Astrocyte (in vitro differentiated cells and primary cell): Measurements from ENCODE around the gene NNT. TPM values are rescaled to one million over a fixed set of nuclear protein-coding genes. Genes with fewer than 3 reads are reported as not detected.

Experiments used
- DNase-seq: peaks from one replicate; pipeline ENCODE4 v3.0.0-alpha.2; 2010; ENCODE audit warnings: low read depth
- FAIRE-seq: peaks from 2 replicates; lab custom pipeline; 2011; peaks lifted over from hg19 to GRCh38; lab: Jason Lieb, UNC
- H2AFZ ChIP-seq: 2 replicates; pipeline ENCODE4 v1.6.0; 2012; ENCODE audit warnings: low read depth, low read length, inconsistent platforms
- H3K27ac ChIP-seq: 2 replicates; pipeline ENCODE4 v1.5.1; 2011; ENCODE audit warnings: low read depth, low read length, inconsistent platforms
- H3K27me3 ChIP-seq: 2 replicates; pipeline ENCODE4 v1.6.0; 2011; ENCODE audit warnings: low read length, inconsistent platforms; ENCODE audit not compliant: insufficient read depth
- H3K36me3 ChIP-seq: 2 replicates; pipeline ENCODE4 v1.5.1; 2011; ENCODE audit warnings: low read length, inconsistent platforms; ENCODE audit not compliant: insufficient read depth
- H3K4me1 ChIP-seq: 2 replicates; pipeline ENCODE4 v1.5.1; 2011; ENCODE audit warnings: low read length, inconsistent platforms; ENCODE audit not compliant: insufficient read depth
- H3K4me2 ChIP-seq: 2 replicates; pipeline ENCODE4 v1.6.0; 2012; ENCODE audit warnings: low read length, inconsistent platforms
- H3K4me3 ChIP-seq: 2 replicates; pipeline ENCODE4 v1.5.1; 2011; ENCODE audit warnings: low read depth, mild to moderate bottlenecking, low read length, inconsistent platforms; ENCODE audit not compliant: insufficient read depth
- H3K79me2 ChIP-seq: 2 replicates; pipeline ENCODE4 v1.6.0; 2012; ENCODE audit warnings: mild to moderate bottlenecking, low read length, inconsistent platforms; ENCODE audit not compliant: insufficient read depth
- H3K9ac ChIP-seq: 2 replicates; pipeline ENCODE4 v1.6.0; 2012; ENCODE audit warnings: mild to moderate bottlenecking, low read length, inconsistent platforms
- H3K9me3 ChIP-seq: 2 replicates; pipeline ENCODE4 v1.5.1; 2012; ENCODE audit warnings: low read depth, mild to moderate bottlenecking, low read length, inconsistent platforms; ENCODE audit not compliant: insufficient read depth
- H4K20me1 ChIP-seq: 2 replicates; pipeline ENCODE4 v1.6.0; 2012; ENCODE audit warnings: low read length, inconsistent platforms; ENCODE audit not compliant: insufficient read depth
- H3K27ac Mint-ChIP-seq: one replicate; pipeline ENCODE4 v1.8.0; 2021; ENCODE audit warnings: mild to moderate bottlenecking, mixed read lengths; ENCODE audit not compliant: unreplicated experiment
- H3K27me3 Mint-ChIP-seq: one replicate; pipeline ENCODE4 v1.8.0; 2021; ENCODE audit warnings: low read depth, mixed read lengths; ENCODE audit not compliant: unreplicated experiment
- H3K36me3 Mint-ChIP-seq: one replicate; pipeline ENCODE4 v1.8.0; 2021; ENCODE audit warnings: low read depth, mixed read lengths; ENCODE audit not compliant: unreplicated experiment
- H3K4me1 Mint-ChIP-seq: one replicate; pipeline ENCODE4 v1.8.0; 2021; ENCODE audit warnings: low read depth, mixed read lengths; ENCODE audit not compliant: unreplicated experiment
- H3K4me3 Mint-ChIP-seq: one replicate; pipeline ENCODE4 v1.8.0; 2021; ENCODE audit warnings: mild to moderate bottlenecking, moderate library complexity, mixed read lengths; ENCODE audit not compliant: unreplicated experiment
- H3K9me3 Mint-ChIP-seq: one replicate; pipeline ENCODE4 v1.8.0; 2021; ENCODE audit warnings: mild to moderate bottlenecking, mixed read lengths; ENCODE audit not compliant: unreplicated experiment
- CTCF ChIP-seq: IDR thresholded peaks from 2 replicates; pipeline ENCODE4 v1.5.1; 2011; ENCODE audit warnings: low read depth, mild to moderate bottlenecking, inconsistent platforms, low read length, moderate library complexity; ENCODE audit not compliant: insufficient read depth
- EZH2 ChIP-seq: IDR thresholded peaks from 2 replicates; pipeline ENCODE4 v1.6.1; 2012; ENCODE audit warnings: mild to moderate bottlenecking, low read length, inconsistent platforms; ENCODE audit not compliant: insufficient read depth
- total RNA-seq: library from RNA; stranded (reverse); gene quantifications from 2 replicates; pipeline ENCODE4 v1.2.1, GENCODE V29; 2021

Gene NNT
- total RNA-seq, 1 donor from 2014 or later: 44.3 TPM

- Histone ChIP-seq H2AFZ (no peak overlapping the region), H3K27me3 (no peaks in the 10 kb centered on the region), H4K20me1 (no peaks in the 10 kb centered on the region), H3K4me2 (no peak overlapping the region), H3K9ac (no peak overlapping the region), H3K4me3 (no peak overlapping the region), H3K79me2 (no peaks in the 10 kb centered on the region), H3K4me1 (peaks cover 6% of the 10 kb centered on the region), H3K27ac (no peak overlapping the region), H3K36me3 (no peaks in the 10 kb centered on the region), H3K9me3 (no peaks in the 10 kb centered on the region)
- no peak overlapping the region for H3K27ac Mint-ChIP-seq
- TF ChIP-seq EZH2: no peak
- no peak for TF ChIP-seq CTCF
- H3K36me3 Mint-ChIP-seq: peaks cover 7% of the 10 kb centered on the region
- H3K4me3 Mint-ChIP-seq: no peak overlapping the region
- no peaks in the 10 kb centered on the region for H3K27me3 Mint-ChIP-seq
- peak; percentile 21 for DNase-seq
- H3K9me3 Mint-ChIP-seq: peaks cover 5% of the 10 kb centered on the region
- FAIRE-seq: no peak
- peaks cover 4% of the 10 kb centered on the region for H3K4me1 Mint-ChIP-seq
Measured at GRCh38 chr5:43674536-43674935, 71.6 kb downstream of the NNT start.

GRCh38 chr5:43675357-43675756, 72.4 kb downstream of the NNT start:
- Mint-ChIP-seq H3K36me3 (peaks cover 7% of the 10 kb centered on the region), H3K27ac (no peak overlapping the region), H3K4me1 (peaks cover 4% of the 10 kb centered on the region), H3K4me3 (no peak overlapping the region), H3K27me3 (no peaks in the 10 kb centered on the region), H3K9me3 (peaks cover 5% of the 10 kb centered on the region)
- no peak overlapping the region for H3K27ac ChIP-seq
- H3K79me2 ChIP-seq: no peaks in the 10 kb centered on the region
- DNase-seq: no peak
- H3K4me2 ChIP-seq: no peak overlapping the region
- FAIRE-seq: no peak
- H3K9ac ChIP-seq: no peak overlapping the region
- H3K4me1 ChIP-seq: peaks cover 6% of the 10 kb centered on the region
- H2AFZ ChIP-seq: no peak overlapping the region
- no peaks in the 10 kb centered on the region for H3K9me3 ChIP-seq
- no peaks in the 10 kb centered on the region for H4K20me1 ChIP-seq
- H3K27me3 ChIP-seq: no peaks in the 10 kb centered on the region
- TF ChIP-seq CTCF: no peak
- TF ChIP-seq EZH2: no peak
- no peak overlapping the region for H3K4me3 ChIP-seq
- no peaks in the 10 kb centered on the region for H3K36me3 ChIP-seq

GRCh38 chr5:43676083-43676840, 73.3 kb downstream of the NNT start:
- Mint-ChIP-seq H3K36me3 (peaks cover 7% of the 10 kb centered on the region), H3K4me3 (no peak overlapping the region), H3K9me3 (peaks cover 5% of the 10 kb centered on the region), H3K4me1 (peaks cover 4% of the 10 kb centered on the region), H3K27me3 (no peaks in the 10 kb centered on the region), H3K27ac (no peak overlapping the region)
- H3K9ac ChIP-seq: no peak overlapping the region
- FAIRE-seq (peak; percentile 29), DNase-seq (peak; percentile 15)
- peaks cover 6% of the 10 kb centered on the region for H3K4me1 ChIP-seq
- H3K27me3 ChIP-seq: no peaks in the 10 kb centered on the region
- no peaks in the 10 kb centered on the region for H3K79me2 ChIP-seq
- H4K20me1 ChIP-seq: no peaks in the 10 kb centered on the region
- no peak overlapping the region for H2AFZ ChIP-seq
- no peaks in the 10 kb centered on the region for H3K9me3 ChIP-seq
- no peak overlapping the region for H3K4me2 ChIP-seq
- no peak for TF ChIP-seq CTCF
- TF ChIP-seq EZH2: no peak
- H3K36me3 ChIP-seq: no peaks in the 10 kb centered on the region
- no peak overlapping the region for H3K27ac ChIP-seq
- H3K4me3 ChIP-seq: no peak overlapping the region
